Astrocyte of the hippocampus (primary cell): ENCODE results near the gene GJB3.
A peak's percentile ranks its signal among the peaks of the same experiment; 100 is the strongest.
"Not testable (repeated sequence)": the region's sequence is repeated elsewhere in the genome, so short reads cannot be mapped to it uniquely, and the experiment has no call there.

Source experiments
- DNase-seq: peaks from one replicate; pipeline ENCODE4 v3.0.0; 2011; ENCODE audit warnings: low read depth, low spot score

The GJB3 gene

DNA sequence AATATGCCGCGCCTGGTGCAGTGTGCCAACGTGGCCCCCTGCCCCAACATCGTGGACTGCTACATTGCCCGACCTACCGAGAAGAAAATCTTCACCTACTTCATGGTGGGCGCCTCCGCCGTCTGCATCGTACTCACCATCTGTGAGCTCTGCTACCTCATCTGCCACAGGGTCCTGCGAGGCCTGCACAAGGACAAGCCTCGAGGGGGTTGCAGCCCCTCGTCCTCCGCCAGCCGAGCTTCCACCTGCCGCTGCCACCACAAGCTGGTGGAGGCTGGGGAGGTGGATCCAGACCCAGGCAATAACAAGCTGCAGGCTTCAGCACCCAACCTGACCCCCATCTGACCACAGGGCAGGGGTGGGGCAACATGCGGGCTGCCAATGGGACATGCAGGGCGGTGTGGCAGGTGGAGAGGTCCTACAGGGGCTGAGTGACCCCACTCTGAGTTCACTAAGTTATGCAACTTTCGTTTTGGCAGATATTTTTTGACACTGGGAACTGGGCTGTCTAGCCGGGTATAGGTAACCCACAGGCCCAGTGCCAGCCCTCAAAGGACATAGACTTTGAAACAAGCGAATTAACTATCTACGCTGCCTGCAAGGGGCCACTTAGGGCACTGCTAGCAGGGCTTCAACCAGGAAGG is 4.3 kb downstream of the GJB3 start:
- DNase-seq: no peak

- DNase-seq: no peak
Observed at GRCh38 chr1:34785875-34786470, 5.0 kb downstream of the GJB3 start.

- peak; percentile 88 for DNase-seq
Observed at GRCh38 chr1:34786521-34787325, 5.7 kb downstream of the GJB3 start.

DNA sequence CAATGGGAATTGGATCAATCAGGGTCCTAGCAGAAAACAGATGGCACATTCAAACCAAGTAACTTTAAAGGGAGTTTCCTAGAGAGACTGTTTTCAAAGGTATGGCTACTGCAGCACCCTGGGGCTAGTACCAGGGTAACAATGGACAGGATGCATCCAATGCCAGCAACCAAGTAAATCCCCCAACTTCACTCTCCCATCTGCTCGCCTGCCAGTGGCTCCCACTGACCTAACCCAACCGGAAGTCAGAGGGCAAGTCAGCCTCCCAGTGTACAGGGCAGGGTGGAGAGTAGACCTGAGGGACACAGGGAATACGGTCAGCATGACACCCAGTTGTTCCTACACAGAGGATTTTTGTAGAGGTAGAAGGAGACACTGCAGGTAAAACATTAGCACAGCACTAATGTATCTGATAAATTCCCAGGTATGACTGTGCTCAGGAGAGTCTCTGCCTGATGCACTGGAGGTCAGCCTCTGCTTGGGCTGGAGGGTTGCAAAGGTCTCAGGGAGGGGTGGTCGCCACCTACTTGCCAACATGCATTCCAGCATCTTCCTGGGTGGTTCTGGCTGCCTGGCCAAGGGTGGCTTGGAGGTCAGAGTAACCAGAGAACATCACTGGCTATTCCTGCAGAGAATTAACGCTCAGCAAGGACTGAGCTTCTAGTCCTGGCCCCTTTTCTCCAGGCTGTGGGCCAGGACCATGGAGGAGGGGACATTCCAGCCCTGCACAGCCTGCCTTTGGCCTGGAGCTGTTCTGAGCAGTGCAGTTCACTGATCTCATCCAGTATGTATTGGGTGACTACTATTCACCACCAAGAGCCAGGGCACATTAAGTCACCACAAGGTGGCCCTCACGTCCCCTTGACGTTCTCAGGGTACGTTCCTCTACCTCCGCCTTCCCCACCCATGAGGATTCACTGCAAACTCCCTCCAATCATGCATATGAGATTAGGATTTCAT is 6.7 kb downstream of the GJB3 start:
- DNase-seq: peak; percentile 66

DNA sequence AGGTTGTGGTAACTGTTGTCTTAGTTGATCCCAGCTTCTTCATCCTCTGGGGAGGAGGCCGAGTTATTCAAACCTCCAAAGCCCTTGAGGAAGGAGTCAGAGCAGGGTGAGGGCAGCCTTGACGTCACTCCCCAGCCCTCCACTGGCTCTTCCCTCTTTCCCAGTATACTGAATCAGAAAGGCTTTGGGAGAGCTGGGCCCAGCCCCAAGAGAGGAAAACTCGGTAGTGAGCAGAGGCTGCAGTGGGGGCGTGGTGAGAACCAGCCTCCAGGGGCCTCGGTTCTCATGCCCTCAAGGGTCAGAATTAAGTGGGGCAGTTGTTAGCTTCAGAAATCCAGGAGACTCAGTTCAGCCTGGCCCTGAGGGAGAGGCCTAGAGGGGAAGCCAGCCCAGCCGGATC is 10.0 kb downstream of the GJB3 start:
- DNase-seq: no peak

GRCh38 chr1:34792424-34792823 is 11.4 kb downstream of the GJB3 start:
- no peak for DNase-seq

DNA sequence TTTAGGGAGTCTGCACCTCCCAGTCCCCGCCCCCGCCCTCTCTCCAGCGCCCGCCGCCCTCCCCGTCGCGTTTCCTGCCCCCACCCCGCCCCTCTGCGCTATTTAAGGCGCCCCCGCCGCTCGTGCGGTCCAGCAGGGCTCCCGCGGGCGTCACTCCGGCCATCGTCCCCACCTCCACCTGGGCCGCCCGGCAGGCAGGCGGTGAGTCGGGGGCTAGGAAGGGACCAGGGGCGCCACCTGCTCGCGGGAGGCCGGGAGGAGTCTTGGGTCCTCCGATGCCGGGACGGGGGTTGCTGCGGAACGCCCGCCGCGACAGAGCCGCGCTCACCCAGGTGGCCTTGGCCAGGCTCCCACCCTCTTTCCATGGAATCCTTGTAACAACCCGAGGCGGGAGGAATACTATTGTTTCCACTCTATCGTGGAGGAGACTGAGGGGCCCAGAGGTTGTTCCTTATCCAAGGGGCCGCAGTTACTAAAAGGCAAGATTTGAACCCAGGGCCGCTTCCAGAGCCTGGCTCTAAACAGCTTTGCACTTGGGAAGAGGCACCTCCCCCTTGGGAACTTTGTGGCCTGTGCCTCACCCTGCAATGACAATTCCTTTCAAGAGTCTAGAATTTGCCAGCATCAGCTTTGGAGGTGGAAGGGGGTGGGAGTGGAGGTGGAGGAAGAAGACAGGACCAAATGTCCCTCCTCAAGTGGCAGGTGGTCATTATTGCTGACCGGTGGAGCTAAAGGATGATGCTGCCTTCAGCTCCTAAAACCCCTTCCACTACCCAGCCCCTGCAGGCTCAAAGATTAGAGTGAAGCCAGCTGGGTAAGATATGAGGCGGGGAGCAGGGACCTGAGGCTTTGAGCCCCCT is 12.1 kb downstream of the GJB3 start, which contains the start of gene GJA4:
GJA4 (plus strand) TSS at position 132 of the 860 bp plus-strand sequence. CDS start 1,215 bp downstream, outside the sequence.
- DNase-seq: no peak

DNA sequence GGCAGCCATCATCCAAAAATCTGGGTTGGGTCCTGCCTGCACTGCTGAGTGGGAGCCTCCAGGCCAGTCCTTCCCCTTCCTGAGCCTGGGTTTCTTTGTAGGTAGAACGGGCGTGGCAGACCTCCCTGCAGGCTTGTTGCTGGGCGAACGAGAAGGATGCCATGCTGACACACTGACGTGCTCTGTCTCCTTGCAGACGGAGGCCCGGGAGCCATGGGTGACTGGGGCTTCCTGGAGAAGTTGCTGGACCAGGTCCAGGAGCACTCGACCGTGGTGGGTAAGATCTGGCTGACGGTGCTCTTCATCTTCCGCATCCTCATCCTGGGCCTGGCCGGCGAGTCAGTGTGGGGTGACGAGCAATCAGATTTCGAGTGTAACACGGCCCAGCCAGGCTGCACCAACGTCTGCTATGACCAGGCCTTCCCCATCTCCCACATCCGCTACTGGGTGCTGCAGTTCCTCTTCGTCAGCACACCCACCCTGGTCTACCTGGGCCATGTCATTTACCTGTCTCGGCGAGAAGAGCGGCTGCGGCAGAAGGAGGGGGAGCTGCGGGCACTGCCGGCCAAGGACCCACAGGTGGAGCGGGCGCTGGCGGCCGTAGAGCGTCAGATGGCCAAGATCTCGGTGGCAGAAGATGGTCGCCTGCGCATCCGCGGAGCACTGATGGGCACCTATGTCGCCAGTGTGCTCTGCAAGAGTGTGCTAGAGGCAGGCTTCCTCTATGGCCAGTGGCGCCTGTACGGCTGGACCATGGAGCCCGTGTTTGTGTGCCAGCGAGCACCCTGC is 13.2 kb downstream of the GJB3 start:
- DNase-seq: no peak

DNA sequence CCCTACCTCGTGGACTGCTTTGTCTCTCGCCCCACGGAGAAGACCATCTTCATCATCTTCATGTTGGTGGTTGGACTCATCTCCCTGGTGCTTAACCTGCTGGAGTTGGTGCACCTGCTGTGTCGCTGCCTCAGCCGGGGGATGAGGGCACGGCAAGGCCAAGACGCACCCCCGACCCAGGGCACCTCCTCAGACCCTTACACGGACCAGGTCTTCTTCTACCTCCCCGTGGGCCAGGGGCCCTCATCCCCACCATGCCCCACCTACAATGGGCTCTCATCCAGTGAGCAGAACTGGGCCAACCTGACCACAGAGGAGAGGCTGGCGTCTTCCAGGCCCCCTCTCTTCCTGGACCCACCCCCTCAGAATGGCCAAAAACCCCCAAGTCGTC is 13.8 kb downstream of the GJB3 start:
- no peak for DNase-seq

DNA sequence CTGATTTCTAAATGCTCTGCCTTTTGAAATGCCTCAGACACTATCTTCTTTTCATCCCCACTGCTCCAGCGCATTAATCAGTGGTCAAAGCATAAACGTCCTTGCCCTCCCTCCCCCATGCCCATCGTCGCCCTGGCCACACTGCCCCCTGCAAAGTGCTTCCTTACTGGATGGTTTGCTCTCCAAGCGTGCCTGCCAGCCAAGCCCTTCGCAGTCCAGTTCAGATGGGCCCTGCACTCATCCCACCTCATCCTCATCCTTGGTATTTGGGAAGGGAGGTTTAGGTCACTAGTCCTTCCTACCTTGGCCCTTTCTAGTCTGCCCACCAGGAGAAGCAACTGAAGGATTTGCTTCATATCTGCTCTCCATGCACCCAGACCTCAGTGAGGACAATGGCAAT is 14.9 kb downstream of the GJB3 start:
- no peak for DNase-seq

DNA sequence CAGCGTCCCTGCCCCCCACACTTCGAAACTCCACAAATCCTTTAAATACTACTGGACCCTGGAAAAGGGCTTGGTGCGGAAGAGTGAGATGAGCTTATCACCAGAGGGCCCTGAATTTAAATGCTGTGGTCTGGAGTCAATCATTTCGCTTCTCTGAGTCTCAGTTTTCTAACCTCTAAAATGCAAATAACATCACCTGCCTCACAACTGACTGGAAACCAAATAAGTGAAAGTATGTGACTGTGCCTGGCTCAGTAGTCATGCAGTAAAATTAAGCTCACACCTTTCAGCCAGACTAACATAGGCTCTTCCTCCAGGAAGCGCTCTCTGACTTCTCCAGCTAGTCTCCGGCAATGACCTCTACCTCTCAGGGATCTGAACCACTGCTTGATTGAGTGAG is 16.0 kb downstream of the GJB3 start:
- no peak for DNase-seq

GRCh38 chr1:34800214-34800613 is 19.2 kb downstream of the GJB3 start:
- peak; percentile 60 for DNase-seq

DNA sequence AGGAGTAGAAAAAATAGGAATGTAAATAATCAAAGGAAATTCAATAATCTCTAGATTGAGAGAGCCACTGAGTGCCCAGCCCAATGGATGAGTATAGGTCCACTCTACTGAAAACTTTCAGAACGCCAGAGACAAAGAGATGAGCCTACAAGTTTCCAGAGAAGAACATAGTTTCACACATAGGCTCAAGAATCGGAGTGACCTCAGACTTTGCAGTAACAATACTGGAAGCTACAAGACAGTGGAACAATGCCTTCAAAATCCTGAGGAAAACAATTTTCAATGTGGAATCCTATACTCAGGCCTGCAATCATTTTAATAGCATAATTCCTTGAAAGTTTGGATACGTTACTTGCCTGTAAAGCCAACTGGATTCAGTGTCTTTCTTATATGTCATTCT is 22.8 kb downstream of the GJB3 start:
- no peak for DNase-seq

DNA sequence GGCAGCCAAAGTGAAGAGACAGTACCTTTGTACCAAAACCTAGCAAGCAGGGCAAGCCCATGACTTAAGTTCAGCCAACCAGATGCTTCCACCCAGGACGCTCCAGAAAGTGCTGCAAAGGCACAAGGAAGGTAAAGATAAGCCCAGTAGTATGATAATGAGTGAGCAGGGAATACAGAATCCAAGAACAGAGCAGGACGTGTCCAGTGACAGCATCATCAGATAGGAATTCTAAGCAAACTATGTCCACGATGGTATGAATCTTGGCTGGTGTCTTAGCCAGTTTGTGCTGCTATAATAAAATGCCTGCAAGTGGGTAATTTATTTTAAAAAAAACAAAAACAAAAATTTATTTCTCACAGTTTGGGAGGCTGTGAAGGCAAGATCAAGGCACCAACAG is 25.4 kb downstream of the GJB3 start:
- DNase-seq: peak; percentile 68

DNA sequence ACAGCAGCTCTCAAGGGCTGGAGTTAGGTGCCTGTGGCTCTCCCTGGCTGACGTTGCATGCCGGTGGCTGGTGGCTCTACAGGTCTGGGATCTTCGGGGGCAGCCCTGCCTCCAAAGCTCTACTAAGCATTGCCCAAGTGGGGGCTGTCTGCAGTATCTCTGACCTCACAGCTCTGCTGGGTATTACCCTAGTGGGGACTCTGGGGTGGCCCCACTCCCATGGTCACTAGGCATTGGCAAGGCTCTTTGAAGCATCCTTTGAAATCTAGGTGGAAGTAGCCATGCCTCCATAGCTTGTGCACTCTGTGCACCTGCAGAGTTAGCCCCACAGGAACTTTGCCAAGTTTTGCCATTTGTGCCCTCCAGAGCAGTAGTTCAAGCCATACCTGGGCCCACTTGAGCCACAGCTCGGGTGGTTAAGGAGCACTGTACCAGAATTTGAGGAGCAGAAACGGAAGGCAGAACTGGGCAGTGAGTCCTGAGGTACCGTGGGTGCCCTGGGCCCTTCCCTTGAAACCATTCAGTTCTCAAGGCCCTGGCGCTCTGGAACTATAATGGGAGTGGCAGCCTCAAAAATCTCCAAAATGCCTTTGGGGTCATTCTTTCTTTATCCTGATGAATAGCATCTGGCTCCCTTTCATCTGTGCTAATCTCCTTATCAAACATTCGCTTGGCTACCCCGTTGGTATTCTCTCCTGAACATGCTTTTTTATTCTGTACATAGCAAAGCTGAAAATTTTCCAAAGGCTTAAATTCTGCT is 27.2 kb downstream of the GJB3 start:
- peak; percentile 81 for DNase-seq

- DNase-seq: not testable (repeated sequence)
Observed at GRCh38 chr1:34810781-34811180, 29.8 kb downstream of the GJB3 start.

GRCh38 chr1:34816332-34816731 is 35.3 kb downstream of the GJB3 start:
- no peak for DNase-seq

DNA sequence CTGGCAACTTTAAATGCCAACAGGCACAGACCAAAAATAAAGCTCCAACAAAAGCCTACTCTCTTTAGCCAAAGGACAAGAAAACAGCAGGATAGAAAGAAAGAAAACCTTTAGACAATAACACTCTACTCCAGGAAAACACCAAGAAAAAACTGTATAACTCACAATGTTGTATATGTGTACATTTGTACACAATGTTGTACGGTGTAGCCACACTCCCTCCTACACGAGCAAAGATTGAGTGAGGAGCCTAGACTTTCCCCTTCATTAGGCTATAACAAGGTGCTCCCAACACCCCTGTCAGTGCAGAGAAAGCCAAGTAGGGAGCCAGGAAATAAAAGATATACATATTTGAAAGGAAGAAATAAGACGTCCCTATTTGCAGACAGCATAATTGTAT is 35.8 kb downstream of the GJB3 start:
- DNase-seq: no peak

GRCh38 chr1:34818862-34819261 is 37.8 kb downstream of the GJB3 start:
- DNase-seq: not testable (repeated sequence)
